GM19035 (cell line): ENCODE data around the gene ACOT8.
"Not testable (repeated sequence)": the region's sequence is repeated elsewhere in the genome, so short reads cannot be mapped to it uniquely, and the experiment has no call there.

Experiments used
- ATAC-seq: cut with Tn5 transposase; IDR thresholded peaks from one replicate; pipeline ENCODE4 v1.9.1; 2021; ENCODE audit not compliant: unreplicated experiment

The ACOT8 gene

GRCh38 chr20:45829673-45830106 is 27.5 kb downstream of the ACOT8 start:
- ATAC-seq: not testable (repeated sequence)

- ATAC-seq: no peak
These were observed 28.6 kb downstream of the ACOT8 start for GRCh38 chr20:45828589-45828988.

GRCh38 chr20:45827712-45828111 is 29.5 kb downstream of the ACOT8 start:
- ATAC-seq: no peak

- ATAC-seq: no peak
These were observed 30.1 kb downstream of the ACOT8 start, which contains the start of gene TNNC2 for GRCh38 chr20:45827030-45827652. TNNC2 (minus strand) TSS chr20:45827312; CDS start chr20:45827248, 64 bp downstream.

GRCh38 chr20:45826381-45827019 is 30.7 kb downstream of the ACOT8 start:
- ATAC-seq: no peak

- ATAC-seq: no peak
These were observed 33.0 kb downstream of the ACOT8 start for GRCh38 chr20:45823949-45824835.

- ATAC-seq: no peak
These were observed 34.3 kb downstream of the ACOT8 start for GRCh38 chr20:45822857-45823256.

GRCh38 chr20:45821947-45822346 is 35.2 kb downstream of the ACOT8 start:
- ATAC-seq: no peak

GRCh38 chr20:45819466-45819865 is 37.7 kb downstream of the ACOT8 start:
- ATAC-seq: no peak

GRCh38 chr20:45818239-45818638 is 39.0 kb downstream of the ACOT8 start:
- no peak for ATAC-seq

- ATAC-seq: no peak
These were observed 39.6 kb downstream of the ACOT8 start for GRCh38 chr20:45817376-45818194.

GRCh38 chr20:45816951-45817350 is 40.2 kb downstream of the ACOT8 start:
- ATAC-seq: no peak

GRCh38 chr20:45814314-45814713 is 42.9 kb downstream of the ACOT8 start:
- no peak for ATAC-seq

- ATAC-seq: no peak
These were observed 43.7 kb downstream of the ACOT8 start for GRCh38 chr20:45813489-45813888.

GRCh38 chr20:45813006-45813340 is 44.2 kb downstream of the ACOT8 start:
- no peak for ATAC-seq

GRCh38 chr20:45812157-45813005 is 44.8 kb downstream of the ACOT8 start, which contains the start of gene UBE2C:
UBE2C (plus strand) TSS chr20:45812644; CDS start chr20:45812696, 52 bp downstream.
- ATAC-seq: peak; percentile 98

- no peak for ATAC-seq
These were observed 46.8 kb downstream of the ACOT8 start for GRCh38 chr20:45810191-45810970.

GRCh38 chr20:45801851-45802250 is 55.3 kb downstream of the ACOT8 start:
- ATAC-seq: no peak
